ENCODE measurements around the gene FKTN. TPM values are rescaled to one million over a fixed set of nuclear protein-coding genes. Genes with fewer than 3 reads are reported as not detected.
A peak's percentile ranks its signal among the peaks of the same experiment; 100 is the strongest.

Gene FKTN
- total RNA-seq, 4 donors from 2014 or later: 3.6 to 10.9 (median 7.4) TPM

GRCh38 chr9:105646879-105647594 lies 89.1 kb downstream of the FKTN start:
- 89 to 90% methylated on average over 7 of the region's 7 CpGs for WGBS, 2 donors

GRCh38 chr9:105647595-105648349 lies 89.8 kb downstream of the FKTN start:
- intact Hi-C loops (cut with DNase I; ENCODE audit: low total_unique reads): no loop called here
- 89 to 90% methylated on average over 12 of the region's 12 CpGs for WGBS, 2 donors

More at GRCh38 chr9:105646879-105647594, 89.1 kb downstream of the FKTN start:
- intact Hi-C loops (cut with DNase I; ENCODE audit: low total_unique reads): no loop called here
- no peak for DNase-seq (ENCODE audit: low spot score in 2 of 2)
- TF ChIP-seq POLR2A (IDR thresholded peaks at IDR 0.05) (no peak), CTCF (IDR thresholded peaks at IDR 0.05) (no peak)
- no peak overlapping the region for H3K4me3 ChIP-seq (ENCODE audit: low read depth, poor library complexity, severe bottlenecking)

GRCh38 chr9:105651806-105652205 lies 93.9 kb downstream of the FKTN start:
- intact Hi-C loops (cut with DNase I; ENCODE audit: low total_unique reads): no loop called here
- 72 to 76% methylated on average over 4 of the region's 4 CpGs for WGBS, 2 donors
- no peak overlapping the region for H3K4me3 ChIP-seq (ENCODE audit: low read depth, poor library complexity, severe bottlenecking)
- no peak for DNase-seq (ENCODE audit: low spot score in 2 of 2)
- no peak for TF ChIP-seq POLR2A (IDR thresholded peaks at IDR 0.05)
- no peak for TF ChIP-seq CTCF (IDR thresholded peaks at IDR 0.05)

More at GRCh38 chr9:105647595-105648349, 89.8 kb downstream of the FKTN start:
- DNase-seq (ENCODE audit: low spot score in 2 of 2): no peak
- no peak overlapping the region for H3K4me3 ChIP-seq (ENCODE audit: low read depth, poor library complexity, severe bottlenecking)
- TF ChIP-seq CTCF (IDR thresholded peaks at IDR 0.05): no peak

GRCh38 chr9:105656131-105656921 lies 98.4 kb downstream of the FKTN start:
- no peak for TF ChIP-seq CTCF (IDR thresholded peaks at IDR 0.05)
- no peak for TF ChIP-seq POLR2A (IDR thresholded peaks at IDR 0.05)
- intact Hi-C loops (cut with DNase I; ENCODE audit: low total_unique reads): no loop called here
- DNase-seq (ENCODE audit: low spot score in 2 of 2): no peak
- WGBS, 2 donors: 2 to 3% methylated on average over 28 to 53 of the region's 75 CpGs
- peak overlapping the region; percentile 9 for H3K4me3 ChIP-seq (ENCODE audit: low read depth, poor library complexity, severe bottlenecking)

GRCh38 chr9:105658351-105658750 lies 100.4 kb downstream of the FKTN start:
- no peak for TF ChIP-seq CTCF (IDR thresholded peaks at IDR 0.05)
- TF ChIP-seq POLR2A (IDR thresholded peaks at IDR 0.05): no peak
- no peak for DNase-seq (ENCODE audit: low spot score in 2 of 2)
- intact Hi-C loops (cut with DNase I; ENCODE audit: low total_unique reads): no loop called here
- 86 to 91% methylated on average over 2 of the region's 2 CpGs for WGBS, 2 donors
- H3K4me3 ChIP-seq (ENCODE audit: low read depth, poor library complexity, severe bottlenecking): no peak overlapping the region
